HepG2 (cell line): ENCODE measurements around the gene GPHN. TPM values are rescaled to one million over a fixed set of nuclear protein-coding genes. Genes with fewer than 3 reads are reported as not detected.

Experiments
- ATAC-seq: fragments of 200-7000 bp; cut with Tn5 transposase; 3 replicates; pipeline ENCODE4 v1.9.1; 2020; ENCODE audit warnings: mild to moderate bottlenecking, moderate library complexity
- BruUV-seq: library from RNA; stranded (reverse); fragments of 400-500 nt; replicated peaks from 2 replicates; lab custom pipeline; 2021; lab: Mats Ljungman, UMichigan
- CTCF ChIA-PET: fragments of 300-600 bp; formaldehyde crosslinking; extraction: SDS; loops from one replicate; lab custom pipeline; 2021; ENCODE audit warnings: low total read pairs, inconsistent platforms, low intra/inter-chr PET ratio; lab: Yijun Ruan, JAX
- POLR2A ChIA-PET: fragments of 350-600 bp; sonication (Branson Sonifier 250); formaldehyde crosslinking; loops from one replicate; lab custom pipeline; 2020; ENCODE audit warnings: antibody characterized with exemption, inconsistent platforms; lab: Yijun Ruan, JAX
- DNase-seq: peaks from one replicate; pipeline ENCODE4 v3.0.0-alpha.2; 2015; ENCODE audit warnings: low spot score
- FAIRE-seq: peaks from 3 replicates; lab custom pipeline; 2011; peaks lifted over from hg19 to GRCh38; lab: Jason Lieb, UNC
- H2AFZ ChIP-seq: one replicate; pipeline ENCODE4 v1.6.1; 2011; ENCODE audit warnings: low read length, inconsistent platforms
- H3K27ac ChIP-seq: fragments of 300-600 bp; 3 replicates; pipeline ENCODE4 v1.8.0; 2011; ENCODE audit warnings: mixed run types, mild to moderate bottlenecking, mixed read lengths, low read length, inconsistent platforms; ENCODE audit not compliant: insufficient read depth; ENCODE audit errors: extremely low read length
- H3K27me3 ChIP-seq, 2 experiments: fragments of 200-600 bp in 1 of 2; 2 replicates in 1 of 2; 3 replicates in 1 of 2; pipeline versions ENCODE4 v1.6.0 to v1.8.0; 2011; ENCODE audit warnings: low read length in 2 of 2, mild to moderate bottlenecking in 2 of 2, moderate library complexity in 2 of 2, inconsistent platforms in 1 of 2; ENCODE audit not compliant: insufficient read depth in 2 of 2, control insufficient read depth in 1 of 2
- H3K36me3 ChIP-seq, 2 experiments: fragments of 200-600 bp in 1 of 2; replicated peaks in 1 of 2; 2 replicates in 1 of 2; 3 replicates in 1 of 2; pipeline versions ENCODE4 v1.5.1 to v1.8.0; 2011; ENCODE audit warnings: low read length in 2 of 2, inconsistent platforms in 1 of 2; ENCODE audit not compliant: insufficient read depth in 2 of 2, control insufficient read depth in 1 of 2
- H3K4me1 ChIP-seq: 2 replicates; pipeline ENCODE4 v1.5.1; 2012; ENCODE audit warnings: low read length, inconsistent platforms; ENCODE audit not compliant: insufficient read depth
- H3K4me2 ChIP-seq: 2 replicates; pipeline ENCODE4 v1.6.0; 2011; ENCODE audit warnings: low read depth, low read length, inconsistent platforms
- H3K4me3 ChIP-seq, 3 experiments: fragments of 200-600 bp in 1 of 3; sonication (generic), shearing (Covaris generic) in 1 of 3; replicated peaks in 1 of 3; 2 replicates each; pipeline ENCODE4 v1.5.1; 2011 to 2016; ENCODE audit warnings: low read length in 3 of 3, inconsistent platforms in 2 of 3, low read depth in 2 of 3, mild to moderate bottlenecking in 2 of 3, control low read depth in 1 of 3, mixed read lengths in 1 of 3; ENCODE audit not compliant: insufficient read depth in 1 of 3
- H3K79me2 ChIP-seq: one replicate; pipeline ENCODE4 v1.6.1; 2011; ENCODE audit warnings: low read length, inconsistent platforms; ENCODE audit not compliant: insufficient read depth
- H3K9ac ChIP-seq: 2 replicates; pipeline ENCODE4 v1.6.0; 2011; ENCODE audit warnings: mild to moderate bottlenecking, low read depth, low read length, inconsistent platforms; ENCODE audit not compliant: insufficient read depth
- H3K9me3 ChIP-seq: 2 replicates; pipeline ENCODE4 v1.5.1; 2012; ENCODE audit warnings: mild to moderate bottlenecking, low read length
- H4K20me1 ChIP-seq: 2 replicates; pipeline ENCODE4 v1.6.0; 2011; ENCODE audit warnings: inconsistent platforms, mild to moderate bottlenecking, low read length, moderate library complexity; ENCODE audit not compliant: insufficient read depth
- TARDBP ChIP-seq: sonication (generic); formaldehyde crosslinking; IDR thresholded peaks from 2 replicates; pipeline ENCODE4 v1.8.0; 2022; ENCODE audit warnings: mild to moderate bottlenecking, missing genetic modification reagents
- ZNF160 ChIP-seq: sonication (generic); formaldehyde crosslinking; IDR thresholded peaks from 2 replicates; pipeline ENCODE4 v1.8.0; 2022; ENCODE audit warnings: mild to moderate bottlenecking, inconsistent platforms, missing genetic modification reagents
- ZNF207 ChIP-seq: fragments of 450-650 bp; IDR thresholded peaks from 2 replicates; pipeline ENCODE4 v1.6.1; 2016; ENCODE audit warnings: antibody characterized with exemption, borderline replicate concordance
- WGBS: methylation state at CpG from one replicate; pipeline ENCODE4 v1.1.6; 2017; ENCODE audit warnings: low lambda C conversion rate; 5-methylcytosine and 5-hydroxymethylcytosine counted together
- in situ Hi-C: cut with HindIII; loops from 2 replicates; pipeline ENCODE4 v1.10.0; 2017; ENCODE audit warnings: low pct_unique_long_range_greater_than_20kb; ENCODE audit not compliant: extremely low pct_ligation_motif_present
- intact Hi-C: fragments of 100-400 bp; cut with micrococcal nuclease; formaldehyde crosslinking; loops from one replicate; pipeline ENCODE4 v1.10.0; 2022; ENCODE audit not compliant: unreplicated experiment
- polyA plus RNA-seq, 8 experiments: library from polyadenylated mRNA; depleted of rRNA in 3 of 8; stranded (reverse) in 7 of 8; unstranded in 1 of 8; fragments of >200 nt; fragmentation: Illumina TruSeq in 4 of 8; extraction: Trizol in 4 of 8; gene quantifications; 2 replicates each; pipeline versions ENCODE4 v1.2.1 to v1.2.3, GENCODE V29; 2011 to 2016; ENCODE audit warnings: low read depth in 4 of 8, missing spikeins in 1 of 8, mixed read lengths in 1 of 8; ENCODE audit not compliant: insufficient read depth in 1 of 8
- total RNA-seq, 5 experiments: library from RNA; depleted of rRNA; stranded (reverse); fragments of >200 nt; fragmentation: Illumina TruSeq; extraction: Trizol; gene quantifications; 2 replicates each; pipeline ENCODE4 v1.2.3, GENCODE V29; 2016; ENCODE audit warnings: low read depth in 1 of 5

The GPHN gene
- total and polyA plus RNA-seq, 2 of the 13 experiments (the other 11 are each of a cell fraction or from before 2014, with no cell fraction given) = 12.7 to 19.2 TPM

- ChIA-PET POLR2A (no interaction called here), CTCF (no interaction called here)
- WGBS = 100% methylated on average over 1 of the region's 1 CpG
- no peaks in the 10 kb centered on the region; the same call in 1 of the 2 replicates for H3K9me3 ChIP-seq
- H3K4me1 ChIP-seq = peaks cover 6% of the 10 kb centered on the region
- no peak overlapping the region for H2AFZ ChIP-seq
- no peak for TF ChIP-seq ZNF207
- H4K20me1 ChIP-seq = no peaks in the 10 kb centered on the region
- H3K79me2 ChIP-seq = no peaks in the 10 kb centered on the region
- H3K27me3 ChIP-seq = no peaks in the 10 kb centered on the region
- DNase-seq (no peak), ATAC-seq (no peak), FAIRE-seq (no peak)
- intact Hi-C loops = no loop called here
- H3K4me2 ChIP-seq = no peak overlapping the region
- no peak overlapping the region for H3K9ac ChIP-seq
- in situ Hi-C loops = no loop called here
- H3K27ac ChIP-seq = no peak overlapping the region
- no TSS peak for BruUV-seq
- H3K4me3 ChIP-seq = no peak overlapping the region
- H3K36me3 ChIP-seq = peaks cover 0 to 3% of the 10 kb centered on the region in 2 experiments; a peak in 4 of 5 replicates
Measured at GRCh38 chr14:67172520-67172919, 664.6 kb downstream of the GPHN start.

- BruUV-seq = no TSS peak
Measured at GRCh38 chr14:67173719-67174118, 665.8 kb downstream of the GPHN start.

More at GRCh38 chr14:67173719-67174118, 665.8 kb downstream of the GPHN start:
- Histone ChIP-seq H3K9ac (no peak overlapping the region), H3K27me3 (no peaks in the 10 kb centered on the region), H3K4me2 (no peak overlapping the region), H3K9me3 (peaks cover 6% of the 10 kb centered on the region; the same call in 1 of the 2 replicates), H3K4me3 (no peak overlapping the region), H2AFZ (no peak overlapping the region), H3K79me2 (no peaks in the 10 kb centered on the region), H3K27ac (no peak overlapping the region), H3K4me1 (no peaks in the 10 kb centered on the region), H3K36me3 (peaks cover 0 to 3% of the 10 kb centered on the region in 2 experiments; a peak in 4 of 5 replicates), H4K20me1 (no peaks in the 10 kb centered on the region)
- DNase-seq (no peak), ATAC-seq (no peak), FAIRE-seq (no peak)
- 98% methylated on average over 2 of the region's 2 CpGs for WGBS
- ChIA-PET CTCF (no interaction called here), POLR2A (no interaction called here)
- in situ Hi-C loops = no loop called here
- peak; percentile 83; the same call in 1 of the 2 replicates for TF ChIP-seq ZNF160 (CRISPR knock-in tag)
- TF ChIP-seq TARDBP (CRISPR knock-in tag) = no peak
- intact Hi-C loops = no loop called here
